Measurements from ENCODE around the gene GPATCH2L.
A peak's percentile ranks its signal among the peaks of the same experiment; 100 is the strongest.

GPATCH2L gene

GRCh38 chr14:76136476-76137110 lies 15.1 kb upstream of the GPATCH2L start:
- no peak for DNase-seq

GRCh38 chr14:76138119-76138757 lies 13.5 kb upstream of the GPATCH2L start:
- no peak for DNase-seq

GRCh38 chr14:76138758-76139723 lies 12.7 kb upstream of the GPATCH2L start:
- no peak for DNase-seq

GRCh38 chr14:76143642-76144041 lies 8.1 kb upstream of the GPATCH2L start:
- no peak for DNase-seq

- DNase-seq = no peak
Observed at GRCh38 chr14:76146976-76147375, 4.7 kb upstream of the GPATCH2L start.

- DNase-seq = no peak
Observed at GRCh38 chr14:76149196-76149595, 2.5 kb upstream of the GPATCH2L start.

- peak; percentile 53 to 64 (median 58) for DNase-seq
Observed at GRCh38 chr14:76152333-76152681, 585 bp downstream of the GPATCH2L start.

- DNase-seq = no peak
Observed at GRCh38 chr14:76153919-76154318, 2.2 kb downstream of the GPATCH2L start.

GRCh38 chr14:76154539-76155126 lies 2.9 kb downstream of the GPATCH2L start:
- no peak for DNase-seq

- DNase-seq = no peak
Observed at GRCh38 chr14:76163668-76164363, 12.1 kb downstream of the GPATCH2L start.

- DNase-seq = no peak
Observed at GRCh38 chr14:76168531-76168930, 16.8 kb downstream of the GPATCH2L start.

GRCh38 chr14:76169776-76170175 lies 18.1 kb downstream of the GPATCH2L start:
- no peak for DNase-seq

- no peak for DNase-seq
Observed at GRCh38 chr14:76174982-76175381, 23.3 kb downstream of the GPATCH2L start.

GRCh38 chr14:76175942-76176341 lies 24.2 kb downstream of the GPATCH2L start:
- DNase-seq = no peak

- no peak for DNase-seq
Observed at GRCh38 chr14:76181546-76181945, 29.8 kb downstream of the GPATCH2L start.

GRCh38 chr14:76186308-76187027 lies 34.7 kb downstream of the GPATCH2L start:
- no peak for DNase-seq

- DNase-seq = no peak
Observed at GRCh38 chr14:76191297-76191696, 39.6 kb downstream of the GPATCH2L start.

- DNase-seq = no peak
Observed at GRCh38 chr14:76193696-76194095, 42.0 kb downstream of the GPATCH2L start.

- no peak for DNase-seq
Observed at GRCh38 chr14:76194327-76194726, 42.6 kb downstream of the GPATCH2L start.

GRCh38 chr14:76195003-76195402 lies 43.3 kb downstream of the GPATCH2L start:
- DNase-seq = no peak

- no peak for DNase-seq
Observed at GRCh38 chr14:76196980-76197695, 45.4 kb downstream of the GPATCH2L start.
